PC-9 (cell line): Measurements from ENCODE around the gene DCAF15. TPM values are rescaled to one million over a fixed set of nuclear protein-coding genes. Genes with fewer than 3 reads are reported as not detected.
"Not testable (repeated sequence)": the region's sequence is repeated elsewhere in the genome, so short reads cannot be mapped to it uniquely, and the experiment has no call there.

ENCODE experiments used
- BruUV-seq: library from RNA; stranded (reverse); fragments of 400-500 nt; replicated peaks from 2 replicates; lab custom pipeline; 2021; lab: Mats Ljungman, UMichigan
- CTCF ChIA-PET: fragments of 300-600 bp; sonication (Branson Sonifier 250); formaldehyde crosslinking; loops from one replicate; lab custom pipeline; 2022; ENCODE audit warnings: antibody characterized with exemption; lab: Charles Lee
- POLR2A ChIA-PET: fragments of 300-600 bp; sonication (Branson Sonifier 250); formaldehyde crosslinking; loops from one replicate; lab custom pipeline; 2022; ENCODE audit warnings: antibody characterized with exemption; ENCODE audit not compliant: unreplicated experiment; lab: Charles Lee
- DNase-seq, 2 experiments: peaks; one replicate each; pipeline versions ENCODE4 v3.0.0 to v3.0.0-alpha.2; 2015 to 2022; ENCODE audit warnings: mixed read lengths in 1 of 2
- H2AFZ ChIP-seq: fragments of 200-600 bp; sonication (generic); 2 replicates; pipeline ENCODE4 v1.8.1; 2017; ENCODE audit warnings: antibody characterized with exemption
- H3F3A ChIP-seq: fragments of 200-600 bp; sonication (generic); 2 replicates; pipeline ENCODE4 v1.8.1; 2017; ENCODE audit warnings: antibody characterized with exemption, mild to moderate bottlenecking, low read depth; ENCODE audit not compliant: insufficient read depth
- H3K27ac ChIP-seq: fragments of 200-600 bp; sonication (generic); 2 replicates; pipeline ENCODE4 v1.6.1; 2016; ENCODE audit warnings: mixed run types
- H3K27me3 ChIP-seq: fragments of 200-600 bp; sonication (generic); 2 replicates; pipeline ENCODE4 v1.6.1; 2016; ENCODE audit warnings: low read depth, mixed run types; ENCODE audit not compliant: insufficient read depth
- H3K36me3 ChIP-seq: fragments of 200-600 bp; sonication (generic); 2 replicates; pipeline ENCODE4 v1.6.1; 2016; ENCODE audit warnings: low read depth, mixed run types
- H3K4me1 ChIP-seq: fragments of 200-600 bp; sonication (generic); replicated peaks from 2 replicates; pipeline ENCODE4 v1.6.1; 2016; ENCODE audit warnings: mixed run types; ENCODE audit not compliant: insufficient read depth
- H3K4me2 ChIP-seq: fragments of 200-600 bp; sonication (generic); 2 replicates; pipeline ENCODE4 v1.6.1; 2017; ENCODE audit warnings: mixed run types
- H3K4me3 ChIP-seq: fragments of 200-600 bp; sonication (generic); 2 replicates; pipeline ENCODE4 v1.6.1; 2016; ENCODE audit warnings: mixed run types
- H3K79me2 ChIP-seq: fragments of 200-600 bp; sonication (generic); 2 replicates; pipeline ENCODE4 v1.6.1; 2017; ENCODE audit warnings: low read depth, mixed run types
- H3K9me2 ChIP-seq: fragments of 200-600 bp; sonication (generic); 2 replicates; pipeline ENCODE4 v1.8.1; 2017; ENCODE audit warnings: mild to moderate bottlenecking; ENCODE audit not compliant: insufficient read depth
- H3K9me3 ChIP-seq: fragments of 200-600 bp; sonication (generic); 2 replicates; pipeline ENCODE4 v1.8.1; 2016; ENCODE audit warnings: low read depth; ENCODE audit not compliant: insufficient read depth
- H4K20me1 ChIP-seq: fragments of 200-600 bp; sonication (generic); 2 replicates; pipeline ENCODE4 v1.8.1; 2017; ENCODE audit not compliant: insufficient read depth
- EZH2 ChIP-seq: fragments of 200-600 bp; sonication (generic); IDR thresholded peaks from 2 replicates; pipeline ENCODE4 v1.8.0; 2017; ENCODE audit warnings: antibody characterized with exemption, low read depth
- intact Hi-C: fragments of 100-400 bp; cut with micrococcal nuclease; formaldehyde crosslinking; loops from one replicate; pipeline ENCODE4 v1.10.0; 2022; ENCODE audit not compliant: unreplicated experiment
- total RNA-seq: library from RNA; stranded (reverse); gene quantifications from 2 replicates; pipeline ENCODE4 v1.2.3, GENCODE V29; 2021
- TF ChIP-seq, protein P1 (sequence below): fragments of 200-600 bp; sonication (generic); conservative IDR thresholded peaks from 2 replicates; pipeline ENCODE4 v1.6.1; 2017; ENCODE audit warnings: mixed run types, antibody characterized with exemption, mild to moderate bottlenecking, moderate library complexity

Gene DCAF15
- total RNA-seq, 1 experiment from 2014 or later, result 35.3 TPM

DNA sequence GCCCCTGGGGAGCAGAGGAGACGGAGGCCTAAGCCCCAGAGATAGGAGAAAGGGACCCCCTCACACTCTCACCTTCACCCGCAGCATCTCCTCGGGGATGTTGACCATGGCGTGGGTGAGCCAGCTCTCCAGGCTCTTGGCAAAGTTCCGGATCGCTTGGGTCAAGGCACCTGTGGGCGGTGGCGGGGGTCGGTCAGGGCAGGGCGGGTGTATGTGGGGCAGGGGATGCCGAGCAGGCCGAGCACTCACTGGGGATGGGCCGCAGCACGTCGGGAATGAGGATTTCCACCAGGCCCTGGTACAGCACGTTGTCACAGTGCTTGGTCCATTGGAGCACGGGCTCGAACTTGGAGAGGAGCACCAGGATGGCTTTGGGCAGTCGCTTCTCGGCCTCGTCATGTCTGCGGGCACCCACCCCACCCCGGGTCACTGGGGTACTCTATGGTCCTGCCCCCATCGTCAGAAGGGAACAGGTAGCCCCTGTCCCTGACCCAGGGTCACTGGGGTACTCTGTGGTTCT lies 13.1 kb downstream of the DCAF15 start:
- intact Hi-C loops, result no loop called here
- DNase-seq, result no peak

DNA sequence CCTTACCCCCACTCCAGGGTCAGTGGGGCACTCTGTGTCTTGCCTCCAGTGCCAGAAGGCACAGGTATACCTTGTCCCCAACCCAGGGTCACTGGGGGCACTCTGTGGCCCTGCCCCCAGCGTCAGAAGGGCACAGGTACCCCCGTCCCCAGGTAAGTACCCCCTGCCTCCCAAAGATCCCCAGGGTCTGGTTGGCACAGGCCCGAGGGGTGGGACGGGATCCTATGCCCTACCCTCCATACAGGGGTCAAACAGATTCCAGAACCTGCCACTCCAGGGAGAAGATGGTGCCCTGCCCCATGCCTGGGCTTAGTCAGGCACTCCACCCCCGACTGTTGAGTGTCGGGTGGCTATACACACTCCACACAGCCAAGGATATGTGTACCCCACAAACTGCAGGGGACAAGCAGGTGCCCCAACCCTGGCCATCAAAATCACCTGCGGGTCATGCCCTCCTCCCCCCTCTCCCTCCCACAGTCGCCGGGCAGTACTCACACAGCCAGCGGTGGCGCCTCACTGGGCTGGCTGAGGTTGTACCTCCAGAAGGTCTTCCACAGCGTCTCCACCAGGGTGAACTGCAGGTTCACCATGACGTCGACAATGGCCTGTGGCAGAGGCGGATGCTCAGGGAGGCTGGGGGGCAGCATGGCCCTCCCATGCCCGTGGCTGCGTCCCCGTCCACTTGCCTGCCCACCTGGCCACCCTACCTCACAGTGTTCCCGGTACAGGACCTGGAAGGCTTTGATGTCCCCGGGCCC lies 13.8 kb downstream of the DCAF15 start:
- Histone ChIP-seq H3K27ac (no peak overlapping the region), H3K4me2 (no peak overlapping the region), H3K27me3 (no peaks in the 10 kb centered on the region), H3K9me2 (no peaks in the 10 kb centered on the region), H3K9me3 (no peaks in the 10 kb centered on the region), H3K4me1 (no peaks in the 10 kb centered on the region), H3F3A (peaks cover 27% of the 10 kb centered on the region), H3K79me2 (no peaks in the 10 kb centered on the region), H2AFZ (no peak overlapping the region), H4K20me1 (no peaks in the 10 kb centered on the region), H3K36me3 (no peaks in the 10 kb centered on the region), H3K4me3 (no peak overlapping the region)
- DNase-seq, result no peak
- intact Hi-C loops, result no loop called here
- BruUV-seq, result no TSS peak
- no peak for TF ChIP-seq EZH2
- TF ChIP-seq, protein P1, sequence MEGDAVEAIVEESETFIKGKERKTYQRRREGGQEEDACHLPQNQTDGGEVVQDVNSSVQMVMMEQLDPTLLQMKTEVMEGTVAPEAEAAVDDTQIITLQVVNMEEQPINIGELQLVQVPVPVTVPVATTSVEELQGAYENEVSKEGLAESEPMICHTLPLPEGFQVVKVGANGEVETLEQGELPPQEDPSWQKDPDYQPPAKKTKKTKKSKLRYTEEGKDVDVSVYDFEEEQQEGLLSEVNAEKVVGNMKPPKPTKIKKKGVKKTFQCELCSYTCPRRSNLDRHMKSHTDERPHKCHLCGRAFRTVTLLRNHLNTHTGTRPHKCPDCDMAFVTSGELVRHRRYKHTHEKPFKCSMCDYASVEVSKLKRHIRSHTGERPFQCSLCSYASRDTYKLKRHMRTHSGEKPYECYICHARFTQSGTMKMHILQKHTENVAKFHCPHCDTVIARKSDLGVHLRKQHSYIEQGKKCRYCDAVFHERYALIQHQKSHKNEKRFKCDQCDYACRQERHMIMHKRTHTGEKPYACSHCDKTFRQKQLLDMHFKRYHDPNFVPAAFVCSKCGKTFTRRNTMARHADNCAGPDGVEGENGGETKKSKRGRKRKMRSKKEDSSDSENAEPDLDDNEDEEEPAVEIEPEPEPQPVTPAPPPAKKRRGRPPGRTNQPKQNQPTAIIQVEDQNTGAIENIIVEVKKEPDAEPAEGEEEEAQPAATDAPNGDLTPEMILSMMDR, result no peak
- CTCF ChIA-PET, result no interaction called here
- POLR2A ChIA-PET, result no interaction called here

More for the DNA sequence above, 13.1 kb downstream of the DCAF15 start:
- BruUV-seq, result no TSS peak
- H3K4me3 ChIP-seq, result no peak overlapping the region
- no peaks in the 10 kb centered on the region for H3K27me3 ChIP-seq
- peaks cover 2% of the 10 kb centered on the region; the same call in 1 of the 2 replicates for H3K36me3 ChIP-seq
- no peaks in the 10 kb centered on the region for H3K9me3 ChIP-seq
- H3F3A ChIP-seq, result peaks cover 23% of the 10 kb centered on the region
- H3K4me1 ChIP-seq, result no peaks in the 10 kb centered on the region
- H3K27ac ChIP-seq, result no peak overlapping the region
- H2AFZ ChIP-seq, result no peak overlapping the region
- no peak overlapping the region for H3K4me2 ChIP-seq
- H3K79me2 ChIP-seq, result no peaks in the 10 kb centered on the region
- H3K9me2 ChIP-seq, result no peaks in the 10 kb centered on the region
- no peak for TF ChIP-seq EZH2
- TF ChIP-seq, protein P1, result no peak
- ChIA-PET POLR2A (no interaction called here), CTCF (no interaction called here)
- no peaks in the 10 kb centered on the region for H4K20me1 ChIP-seq

DNA sequence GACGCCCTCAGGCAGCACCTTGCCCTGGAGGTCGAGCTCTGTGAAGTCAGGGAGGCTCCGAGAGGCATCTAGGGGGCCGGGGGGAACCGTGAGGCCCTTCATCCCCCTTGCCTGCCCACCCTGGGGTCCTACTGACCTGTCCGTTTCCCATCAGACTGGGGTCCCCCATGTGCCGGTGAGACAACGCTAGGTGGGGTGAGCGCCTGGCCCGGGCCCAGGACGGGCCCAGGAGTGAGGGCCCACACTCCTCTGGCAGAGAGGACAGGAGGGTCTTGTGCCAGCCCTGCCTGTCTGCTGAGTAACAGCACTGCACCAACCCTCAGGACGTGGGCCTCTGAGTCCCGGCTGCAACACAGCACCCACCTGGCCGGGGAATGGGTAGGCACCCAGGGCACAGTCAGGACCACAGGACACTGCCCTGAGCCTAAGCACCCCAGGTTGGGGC lies 14.4 kb downstream of the DCAF15 start:
- DNase-seq, result no peak
- no peaks in the 10 kb centered on the region for H3K9me2 ChIP-seq
- no peaks in the 10 kb centered on the region for H3K4me1 ChIP-seq
- no peaks in the 10 kb centered on the region for H3K27me3 ChIP-seq
- intact Hi-C loops, result no loop called here
- no peaks in the 10 kb centered on the region for H4K20me1 ChIP-seq
- H3F3A ChIP-seq, result peaks cover 27% of the 10 kb centered on the region
- H3K9me3 ChIP-seq, result no peaks in the 10 kb centered on the region
- no peak overlapping the region for H3K27ac ChIP-seq
- CTCF ChIA-PET, result no interaction called here
- no peaks in the 10 kb centered on the region for H3K36me3 ChIP-seq
- no peak overlapping the region for H3K4me3 ChIP-seq
- no TSS peak for BruUV-seq
- H2AFZ ChIP-seq, result no peak overlapping the region
- H3K4me2 ChIP-seq, result no peak overlapping the region
- POLR2A ChIA-PET, result no interaction called here
- TF ChIP-seq, protein P1, result no peak
- TF ChIP-seq EZH2, result no peak
- H3K79me2 ChIP-seq, result no peaks in the 10 kb centered on the region

DNA sequence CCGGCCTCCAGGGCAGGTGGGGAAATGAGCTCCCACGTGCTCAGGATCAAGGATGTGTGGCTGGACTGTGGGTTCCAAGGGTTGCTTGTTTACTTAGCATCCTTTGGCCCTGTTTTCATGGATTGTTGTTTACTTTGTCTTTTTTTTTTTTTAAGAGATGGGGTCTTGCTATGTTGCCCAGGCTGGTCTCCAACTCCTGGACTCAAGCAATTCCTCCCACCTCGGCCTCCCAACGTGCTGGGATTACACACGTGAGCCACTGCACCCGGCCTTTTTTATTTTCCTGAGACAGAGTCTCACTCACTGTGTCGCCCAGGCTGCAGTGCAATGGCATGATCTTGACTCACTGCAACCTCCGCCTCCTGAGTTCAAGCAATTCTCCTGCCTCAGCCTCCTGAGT lies 14.9 kb downstream of the DCAF15 start:
- H3K4me2 ChIP-seq, H3K4me1 ChIP-seq, H3K27ac ChIP-seq, H3K9me2 ChIP-seq, H3K36me3 ChIP-seq, H2AFZ ChIP-seq, intact Hi-C loops, BruUV-seq, CTCF ChIA-PET, H3K27me3 ChIP-seq, POLR2A ChIA-PET, H3K4me3 ChIP-seq, H4K20me1 ChIP-seq, H3K9me3 ChIP-seq, DNase-seq, H3K79me2 ChIP-seq: not testable (repeated sequence)
- peaks cover 25% of the 10 kb centered on the region for H3F3A ChIP-seq
